ENCODE results near the gene APOBR.
"Not testable (repeated sequence)": the region's sequence is repeated elsewhere in the genome, so short reads cannot be mapped to it uniquely, and the experiment has no call there.

Gene APOBR

DNA sequence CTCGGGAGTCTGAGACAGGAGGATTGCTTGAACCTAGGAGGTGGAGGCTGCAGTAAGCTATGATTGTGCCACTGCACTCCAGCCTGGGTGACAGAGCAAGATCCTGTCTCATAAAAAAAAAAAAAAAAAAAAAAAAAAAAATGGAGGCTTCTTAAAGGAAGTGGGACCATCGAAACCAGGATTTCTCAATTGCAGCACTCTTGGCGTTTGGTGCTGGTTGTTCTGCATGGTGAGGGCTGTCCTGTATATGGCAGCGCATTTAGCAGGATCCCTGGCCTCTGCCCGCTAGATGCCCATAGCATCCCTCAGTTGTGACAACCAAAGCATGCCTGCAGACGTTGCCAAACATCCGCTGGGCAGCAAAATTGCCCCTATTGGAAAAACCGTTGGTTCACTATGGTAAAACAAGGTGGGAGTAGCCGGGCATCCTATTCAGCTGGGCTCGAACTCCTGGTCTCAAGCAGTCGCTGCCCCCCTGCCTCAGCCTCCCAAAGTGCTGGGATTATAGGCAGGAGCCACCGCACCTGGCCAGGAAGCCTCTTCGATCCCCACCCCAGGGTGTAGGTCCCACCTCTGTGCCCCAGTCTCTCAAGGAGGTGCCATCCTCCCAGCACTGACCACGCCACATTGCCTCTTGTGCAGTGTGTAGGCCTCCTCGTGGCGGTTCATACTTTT lies 15.8 kb upstream of the APOBR start:
- CTCF ChIA-PET: no interaction called here
- POLR2A ChIA-PET: no interaction called here
- no peak for DNase-seq (ENCODE audit: extremely low spot score)
- TF ChIP-seq, protein P1, sequence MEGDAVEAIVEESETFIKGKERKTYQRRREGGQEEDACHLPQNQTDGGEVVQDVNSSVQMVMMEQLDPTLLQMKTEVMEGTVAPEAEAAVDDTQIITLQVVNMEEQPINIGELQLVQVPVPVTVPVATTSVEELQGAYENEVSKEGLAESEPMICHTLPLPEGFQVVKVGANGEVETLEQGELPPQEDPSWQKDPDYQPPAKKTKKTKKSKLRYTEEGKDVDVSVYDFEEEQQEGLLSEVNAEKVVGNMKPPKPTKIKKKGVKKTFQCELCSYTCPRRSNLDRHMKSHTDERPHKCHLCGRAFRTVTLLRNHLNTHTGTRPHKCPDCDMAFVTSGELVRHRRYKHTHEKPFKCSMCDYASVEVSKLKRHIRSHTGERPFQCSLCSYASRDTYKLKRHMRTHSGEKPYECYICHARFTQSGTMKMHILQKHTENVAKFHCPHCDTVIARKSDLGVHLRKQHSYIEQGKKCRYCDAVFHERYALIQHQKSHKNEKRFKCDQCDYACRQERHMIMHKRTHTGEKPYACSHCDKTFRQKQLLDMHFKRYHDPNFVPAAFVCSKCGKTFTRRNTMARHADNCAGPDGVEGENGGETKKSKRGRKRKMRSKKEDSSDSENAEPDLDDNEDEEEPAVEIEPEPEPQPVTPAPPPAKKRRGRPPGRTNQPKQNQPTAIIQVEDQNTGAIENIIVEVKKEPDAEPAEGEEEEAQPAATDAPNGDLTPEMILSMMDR (IDR thresholded peaks at IDR 0.05; ENCODE audit: control extremely low read depth, extremely low read depth, low read depth, missing control alignments): no peak

DNA sequence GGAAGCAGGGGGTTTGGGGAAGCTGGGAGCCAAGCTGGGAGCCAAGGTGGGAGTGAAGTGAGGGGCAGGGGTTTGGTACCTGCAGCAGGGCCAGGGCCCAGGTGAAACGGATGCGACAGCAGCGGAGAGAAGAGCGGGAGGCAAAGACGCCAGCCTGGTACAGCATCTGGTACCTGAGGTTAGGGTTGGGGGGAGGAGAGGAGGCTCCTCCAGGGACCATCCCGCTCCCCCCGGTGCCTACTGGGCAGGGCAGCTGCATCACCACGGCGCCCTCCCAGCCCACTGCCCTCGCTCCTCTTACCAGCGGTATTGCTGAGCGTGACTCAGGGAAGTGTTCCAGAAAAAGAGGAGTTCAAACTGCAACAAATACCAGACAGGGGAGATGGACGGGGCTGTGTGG lies 12.4 kb upstream of the APOBR start:
- DNase-seq (ENCODE audit: extremely low spot score): no peak
- TF ChIP-seq, protein P1 (IDR thresholded peaks at IDR 0.05; ENCODE audit: control extremely low read depth, extremely low read depth, low read depth, missing control alignments): no peak
- ChIA-PET POLR2A (no interaction called here), CTCF (interaction anchor here (1.0 kb wide), 1 partner anchor 9 kb away, joined by 3 read pairs; the partner anchor contains the start of gene CLN3)

DNA sequence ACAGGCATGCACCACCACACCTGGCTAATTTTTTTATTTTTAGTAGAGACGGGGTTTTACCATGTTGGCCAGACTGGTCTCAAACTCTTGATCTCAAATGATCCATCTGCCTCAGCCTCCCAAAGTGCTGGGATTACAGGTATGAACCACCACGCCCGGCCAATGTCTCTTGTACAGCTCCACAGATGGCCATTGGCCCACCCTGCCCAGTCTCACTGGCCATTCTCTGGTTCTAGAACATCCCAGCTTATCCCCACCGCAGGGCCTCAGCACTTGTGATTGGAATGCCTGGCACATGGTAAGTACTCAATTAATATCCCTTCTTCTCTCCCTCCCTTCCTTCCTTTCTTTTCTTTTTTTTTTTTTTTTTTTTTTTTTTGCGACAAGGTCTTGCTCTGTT lies 11.1 kb upstream of the APOBR start:
- DNase-seq (ENCODE audit: extremely low spot score); CTCF ChIA-PET; POLR2A ChIA-PET: not testable (repeated sequence)

DNA sequence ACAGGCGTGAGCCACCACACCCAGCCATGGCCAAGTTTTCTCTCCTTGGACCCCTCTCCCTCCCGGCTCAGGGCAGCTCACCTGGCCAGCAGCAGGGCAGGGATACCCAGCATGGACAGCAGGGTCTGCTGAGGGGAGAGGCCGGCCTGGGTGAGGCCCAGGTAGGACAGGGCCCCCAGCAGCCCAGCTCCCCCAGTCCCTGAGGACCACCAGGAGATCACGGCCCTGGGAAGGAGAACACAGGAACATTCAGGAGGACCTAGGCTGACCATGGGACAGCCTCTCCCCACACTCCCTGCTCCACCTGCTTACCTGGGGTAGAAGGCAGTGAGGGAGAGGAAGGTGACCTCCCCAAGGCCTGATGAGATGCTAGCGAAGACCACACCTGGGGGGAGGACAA lies 8.2 kb upstream of the APOBR start:
- ChIA-PET CTCF (no interaction called here), POLR2A (no interaction called here)
- TF ChIP-seq, protein P1 (IDR thresholded peaks at IDR 0.05; ENCODE audit: control extremely low read depth, extremely low read depth, low read depth, missing control alignments): no peak
- DNase-seq (ENCODE audit: extremely low spot score): no peak

DNA sequence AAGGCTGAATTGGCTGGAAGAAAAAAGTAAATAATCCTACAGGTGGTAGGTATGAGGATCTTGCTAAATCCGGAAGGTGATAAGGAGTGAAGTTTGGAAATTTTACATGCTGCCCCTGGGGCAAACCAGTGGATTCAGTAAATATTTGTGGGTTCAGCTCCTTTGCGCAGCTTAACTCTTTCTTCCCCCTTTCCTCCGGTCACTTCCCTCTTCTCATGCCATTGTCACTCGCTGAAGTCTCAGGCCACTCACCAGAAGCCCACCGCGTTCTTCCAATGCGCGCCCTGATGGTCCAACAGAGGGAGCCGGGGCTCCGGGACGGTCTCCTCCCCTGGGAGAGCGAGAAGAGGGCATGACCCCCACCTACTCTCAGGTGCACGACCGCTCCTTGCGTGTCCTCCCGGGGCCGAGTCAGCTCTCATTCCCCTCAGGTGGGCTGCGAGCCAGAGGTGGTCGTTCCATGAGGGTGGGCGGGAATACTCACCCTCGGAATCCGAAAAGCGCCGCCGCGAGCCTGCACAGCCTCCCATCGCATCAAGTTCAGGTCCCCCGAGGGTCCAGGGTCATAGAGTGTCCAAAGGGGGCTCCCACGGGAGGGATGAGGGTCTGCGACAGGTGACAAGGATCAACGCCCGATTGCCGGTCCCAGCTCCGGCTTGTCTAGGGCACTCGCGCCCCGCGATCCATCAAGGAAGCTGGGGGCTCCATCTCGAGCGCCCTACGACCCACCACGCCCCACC lies 3.0 kb upstream of the APOBR start:
- ChIA-PET CTCF (interaction anchor here (1.4 to 2.0 kb wide), 2 partner anchors 10 to 63 kb away, joined by 3 to 4 read pairs; no protein-coding TSS in a partner anchor), POLR2A (interaction anchor here (0.6 kb wide), 1 partner anchor 12 kb away, joined by 8 read pairs; no protein-coding TSS in a partner anchor)
- TF ChIP-seq, protein P1 (IDR thresholded peaks at IDR 0.05; ENCODE audit: control extremely low read depth, extremely low read depth, low read depth, missing control alignments): peak; percentile 24
- peak; percentile 40 for DNase-seq (ENCODE audit: extremely low spot score)

DNA sequence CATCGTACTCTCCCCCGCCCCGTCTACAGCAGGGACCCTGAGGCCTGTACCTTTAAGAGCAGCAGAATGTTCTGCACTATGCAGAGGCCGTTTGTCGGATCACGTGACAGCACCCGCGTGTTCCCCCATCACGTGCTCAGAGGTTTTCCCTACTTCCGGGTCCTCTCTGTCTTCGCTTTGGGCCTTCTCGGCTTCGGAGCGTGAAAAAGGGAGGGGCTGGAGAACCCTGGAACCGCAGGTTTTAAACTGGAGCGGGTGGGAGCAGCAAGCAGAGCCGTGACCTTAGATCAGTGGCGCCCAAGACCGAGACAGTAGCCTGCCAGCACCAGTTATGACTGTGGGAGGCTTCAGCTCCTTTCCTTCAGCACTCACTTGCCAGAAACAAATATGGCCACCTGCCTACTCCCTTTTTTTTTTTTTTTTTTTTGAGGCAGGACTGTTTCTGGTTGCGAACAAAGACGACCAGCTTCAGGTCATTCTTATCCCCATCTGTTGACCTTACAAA lies 2.4 kb upstream of the APOBR start, which contains the start of gene CLN3:
CLN3 (minus strand) TSS at position 105 of the 505 bp plus-strand sequence. CDS start 315 bp downstream, outside the sequence.
- TF ChIP-seq, protein P1 (IDR thresholded peaks at IDR 0.05; ENCODE audit: control extremely low read depth, extremely low read depth, low read depth, missing control alignments): no peak
- POLR2A ChIA-PET: interaction anchor here (0.6 kb wide), 1 partner anchor 12 kb away, joined by 8 read pairs; no protein-coding TSS in a partner anchor
- DNase-seq (ENCODE audit: extremely low spot score): peak; percentile 90
- CTCF ChIA-PET: interaction anchor here (1.4 to 2.0 kb wide), 2 partner anchors 11 to 63 kb away, joined by 3 to 4 read pairs; no protein-coding TSS in a partner anchor

DNA sequence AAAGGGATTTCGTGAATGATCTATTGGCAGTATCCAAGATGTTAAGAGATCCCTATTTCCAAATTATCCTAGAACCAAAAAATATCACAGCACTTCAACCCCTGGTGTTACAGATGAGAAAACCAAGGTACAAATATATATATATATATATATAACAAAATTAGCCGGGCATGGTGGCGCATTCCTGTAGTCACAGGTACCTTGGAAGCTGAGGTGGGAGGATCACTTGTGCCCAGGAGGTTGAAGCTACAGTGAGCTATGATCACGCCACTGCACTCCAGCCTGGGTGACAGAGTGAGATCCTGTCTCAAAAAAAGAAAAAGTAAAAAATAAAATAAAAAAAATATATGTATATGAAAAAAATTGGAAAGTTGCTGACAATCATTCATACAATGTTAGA lies 1.9 kb upstream of the APOBR start:
- DNase-seq (ENCODE audit: extremely low spot score): no peak
- TF ChIP-seq, protein P1 (IDR thresholded peaks at IDR 0.05; ENCODE audit: control extremely low read depth, extremely low read depth, low read depth, missing control alignments): no peak
- ChIA-PET POLR2A (no interaction called here), CTCF (no interaction called here)

Data from GM10248 (cell line).